Measurements from ENCODE around the gene FHIT. TPM values are rescaled to one million over a fixed set of nuclear protein-coding genes. Genes with fewer than 3 reads are reported as not detected.

The FHIT gene
- total RNA-seq, 4 donors from 2014 or later: 4.4 to 10.6 (median 8.4) TPM

- TF ChIP-seq CTCF (IDR thresholded peaks at IDR 0.05; ENCODE audit: low read depth): no peak
These were observed 657.2 kb downstream of the FHIT start for GRCh38 chr3:60594025-60594424.

GRCh38 chr3:60591267-60591666 is 660.0 kb downstream of the FHIT start:
- no peak for TF ChIP-seq CTCF (IDR thresholded peaks at IDR 0.05; ENCODE audit: low read depth)

- no peak for TF ChIP-seq CTCF (IDR thresholded peaks at IDR 0.05; ENCODE audit: low read depth)
These were observed 662.4 kb downstream of the FHIT start for GRCh38 chr3:60588806-60589205.

- TF ChIP-seq CTCF (IDR thresholded peaks at IDR 0.05; ENCODE audit: low read depth): no peak
These were observed 665.3 kb downstream of the FHIT start for GRCh38 chr3:60585918-60586317.

- TF ChIP-seq CTCF (IDR thresholded peaks at IDR 0.05; ENCODE audit: low read depth): no peak
These were observed 667.0 kb downstream of the FHIT start for GRCh38 chr3:60584250-60584649.

GRCh38 chr3:60582288-60582687 is 669.0 kb downstream of the FHIT start:
- no peak for TF ChIP-seq CTCF (IDR thresholded peaks at IDR 0.05; ENCODE audit: low read depth)

- no peak for TF ChIP-seq CTCF (IDR thresholded peaks at IDR 0.05; ENCODE audit: low read depth)
These were observed 670.4 kb downstream of the FHIT start for GRCh38 chr3:60580809-60581208.

Measured in subcutaneous adipose tissue (tissue), 4 donors.